GM12865 (cell line): ENCODE measurements around the gene CAMKK1.

Source experiments
- DNase-seq: peaks from one replicate; pipeline ENCODE4 v3.0.0; 2010; ENCODE audit warnings: low read depth
- H3K4me3 ChIP-seq: 2 replicates; pipeline ENCODE4 v1.5.1; 2011; ENCODE audit warnings: mild to moderate bottlenecking, low read depth, low read length, control low read depth
- CTCF ChIP-seq: IDR thresholded peaks from 2 replicates; pipeline ENCODE4 v1.5.1; 2011; ENCODE audit warnings: low read length, control low read depth, low read depth, inconsistent platforms; ENCODE audit not compliant: insufficient read depth; ENCODE audit errors: missing control alignments

Gene CAMKK1

GRCh38 chr17:3904501-3904900, 11.6 kb upstream of the CAMKK1 start:
- no peak for DNase-seq
- H3K4me3 ChIP-seq: no peak overlapping the region
- TF ChIP-seq CTCF: no peak

- DNase-seq: no peak
- no peak for TF ChIP-seq CTCF
- H3K4me3 ChIP-seq: no peak overlapping the region
Observed at GRCh38 chr17:3903881-3904290, 11.0 kb upstream of the CAMKK1 start.

- DNase-seq: no peak
- no peak for TF ChIP-seq CTCF
- no peak overlapping the region for H3K4me3 ChIP-seq
Observed at GRCh38 chr17:3903051-3903825, 10.4 kb upstream of the CAMKK1 start.

GRCh38 chr17:3900646-3901045, 7.8 kb upstream of the CAMKK1 start:
- H3K4me3 ChIP-seq: no peak overlapping the region
- no peak for DNase-seq
- TF ChIP-seq CTCF: no peak

GRCh38 chr17:3897731-3898130, 4.9 kb upstream of the CAMKK1 start:
- TF ChIP-seq CTCF: no peak
- H3K4me3 ChIP-seq: no peak overlapping the region
- no peak for DNase-seq

- DNase-seq: no peak
- no peak for TF ChIP-seq CTCF
- H3K4me3 ChIP-seq: no peak overlapping the region
Observed at GRCh38 chr17:3896968-3897235, 4.0 kb upstream of the CAMKK1 start.

- DNase-seq: no peak
- H3K4me3 ChIP-seq: no peak overlapping the region
- no peak for TF ChIP-seq CTCF
Observed at GRCh38 chr17:3896108-3896967, 3.5 kb upstream of the CAMKK1 start.
